ENCODE data around the gene ASAH2B.
"Not testable (repeated sequence)": the region's sequence is repeated elsewhere in the genome, so short reads cannot be mapped to it uniquely, and the experiment has no call there.

Gene ASAH2B

GRCh38 chr10:50739618-50740292 is at the start of gene ASAH2B:
ASAH2B (plus strand) TSS chr10:50739936; CDS start chr10:50745131, 5,195 bp downstream.
- peak; percentile 59 for DNase-seq (ENCODE audit: low spot score)
- peak; percentile 12 for TF ChIP-seq CTCF (IDR thresholded peaks at IDR 0.05; ENCODE audit: extremely low read depth, insufficient read depth, missing control alignments)
- in situ Hi-C loops (cut with MboI; ENCODE audit: low pct_unique_long_range_greater_than_20kb, low sequenced_read_pairs, unreplicated experiment), result no loop called here

DNA sequence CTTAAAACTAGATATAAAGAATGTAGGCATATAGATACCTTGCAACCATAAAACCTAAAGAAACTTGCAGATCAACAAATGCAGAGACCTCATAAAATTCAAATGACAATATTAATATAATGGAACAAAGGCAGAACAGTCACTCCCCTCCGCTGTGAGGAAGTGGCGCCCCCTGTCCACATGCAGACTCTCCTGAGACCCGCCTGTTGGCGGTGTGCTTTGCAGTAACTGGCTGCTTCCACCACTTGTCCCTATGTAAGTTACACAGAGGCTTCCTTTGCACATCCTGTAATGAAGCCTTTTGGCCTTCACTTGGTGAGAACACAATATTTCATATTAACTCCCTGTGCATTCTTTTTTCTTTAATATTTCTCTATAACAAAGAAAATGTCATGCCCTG is 41.9 kb upstream of the ASAH2B start:
- in situ Hi-C loops (cut with MboI; ENCODE audit: low pct_unique_long_range_greater_than_20kb, low sequenced_read_pairs, unreplicated experiment); DNase-seq (ENCODE audit: low spot score): not testable (repeated sequence)

DNA sequence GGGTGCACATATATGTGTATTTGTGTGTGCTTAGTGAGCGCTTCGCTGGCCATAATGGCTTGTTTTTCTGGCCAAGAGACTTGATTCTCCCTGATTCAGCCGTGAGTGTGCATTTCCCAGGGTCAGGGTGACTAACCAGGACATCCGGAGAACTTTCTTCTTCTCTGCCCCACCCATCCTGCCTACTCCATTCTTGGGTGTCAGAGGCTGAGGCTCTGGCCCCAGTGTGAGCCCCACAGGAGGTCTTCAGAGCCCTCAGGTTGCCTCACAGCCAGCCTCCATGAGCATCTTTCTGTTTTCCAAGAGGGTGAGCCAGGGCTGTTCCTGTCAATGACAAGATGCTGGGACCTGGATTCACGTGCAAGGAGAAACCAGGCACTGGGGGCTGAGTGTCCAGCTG is 37.8 kb upstream of the ASAH2B start:
- in situ Hi-C loops (cut with MboI; ENCODE audit: low pct_unique_long_range_greater_than_20kb, low sequenced_read_pairs, unreplicated experiment); DNase-seq (ENCODE audit: low spot score): not testable (repeated sequence)

- in situ Hi-C loops (cut with MboI; ENCODE audit: low pct_unique_long_range_greater_than_20kb, low sequenced_read_pairs, unreplicated experiment), result not testable (repeated sequence)
These were observed 36.7 kb upstream of the ASAH2B start for GRCh38 chr10:50702997-50703396.

DNA sequence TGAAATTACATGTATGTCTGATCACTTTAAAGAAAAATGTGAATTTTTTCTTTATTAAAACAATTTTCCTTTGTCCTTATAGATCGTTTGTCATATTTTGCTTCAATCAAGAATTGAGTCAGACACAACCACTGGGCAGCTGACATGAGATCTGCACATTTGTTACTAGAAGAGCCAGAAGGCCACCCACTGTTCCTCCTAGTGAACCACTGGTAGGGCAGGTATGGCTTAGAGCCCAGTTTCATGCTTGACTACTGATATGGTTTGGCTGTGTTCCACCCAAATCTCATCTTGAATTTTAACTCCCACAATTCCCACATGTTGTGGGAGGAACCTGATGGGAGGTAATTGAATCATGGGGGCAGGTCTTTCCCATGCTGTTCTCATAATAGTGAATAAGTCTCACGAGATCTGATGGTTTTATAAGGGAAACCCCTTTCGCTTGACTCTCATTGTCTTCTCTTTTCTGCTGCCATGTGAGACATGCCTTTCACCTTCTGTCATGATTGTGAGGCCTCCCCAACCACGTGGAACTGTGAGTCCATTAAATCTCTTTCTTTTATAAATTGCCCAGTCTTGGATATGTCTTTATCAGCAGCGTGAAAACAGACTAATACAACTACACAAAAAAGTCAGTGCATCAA is 35.2 kb upstream of the ASAH2B start:
- DNase-seq (ENCODE audit: low spot score); in situ Hi-C loops (cut with MboI; ENCODE audit: low pct_unique_long_range_greater_than_20kb, low sequenced_read_pairs, unreplicated experiment): not testable (repeated sequence)

More at GRCh38 chr10:50702997-50703396, 36.7 kb upstream of the ASAH2B start:
- DNase-seq (ENCODE audit: low spot score), result not testable (repeated sequence)

DNA sequence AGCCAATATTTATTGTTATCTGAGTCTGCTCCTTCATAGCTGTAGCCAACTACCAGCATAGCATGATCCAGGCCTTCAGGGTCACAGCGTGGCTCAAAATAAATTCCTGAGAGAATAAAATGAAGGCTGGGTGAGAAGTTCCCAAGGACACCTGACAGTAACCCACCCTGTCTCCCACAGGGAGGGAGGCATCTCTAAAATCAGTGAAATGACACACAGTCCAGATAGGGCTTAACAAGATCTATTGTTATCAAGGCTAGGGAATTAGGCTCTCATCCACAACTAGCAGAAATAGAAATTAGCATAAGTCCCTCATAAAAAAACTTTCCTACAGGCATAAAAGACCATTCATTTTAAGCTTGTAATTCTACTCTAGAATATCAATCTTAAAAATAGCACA is 33.7 kb upstream of the ASAH2B start:
- DNase-seq (ENCODE audit: low spot score); in situ Hi-C loops (cut with MboI; ENCODE audit: low pct_unique_long_range_greater_than_20kb, low sequenced_read_pairs, unreplicated experiment): not testable (repeated sequence)

GRCh38 chr10:50710241-50710640 is 29.5 kb upstream of the ASAH2B start:
- in situ Hi-C loops (cut with MboI; ENCODE audit: low pct_unique_long_range_greater_than_20kb, low sequenced_read_pairs, unreplicated experiment); DNase-seq (ENCODE audit: low spot score): not testable (repeated sequence)

DNA sequence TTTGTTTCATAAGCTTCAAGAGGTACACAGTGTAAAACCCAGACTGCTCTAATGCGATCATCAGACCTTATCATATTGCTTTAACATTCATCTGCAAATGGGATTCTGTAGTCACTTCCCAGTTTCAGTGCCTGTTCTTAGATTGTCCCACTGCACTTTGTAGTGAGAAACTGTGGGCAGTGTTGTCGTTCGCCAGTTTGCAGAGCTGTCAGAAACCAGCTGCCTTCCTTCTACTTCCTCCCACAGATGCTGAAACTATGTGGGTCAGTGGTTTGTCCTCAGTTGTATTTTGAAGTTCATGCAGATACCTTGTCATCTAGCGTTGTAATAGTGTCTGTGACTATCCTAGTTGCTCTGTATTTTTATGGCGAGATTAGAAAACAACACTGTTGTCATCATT is 15.9 kb upstream of the ASAH2B start:
- DNase-seq (ENCODE audit: low spot score); in situ Hi-C loops (cut with MboI; ENCODE audit: low pct_unique_long_range_greater_than_20kb, low sequenced_read_pairs, unreplicated experiment): not testable (repeated sequence)

DNA sequence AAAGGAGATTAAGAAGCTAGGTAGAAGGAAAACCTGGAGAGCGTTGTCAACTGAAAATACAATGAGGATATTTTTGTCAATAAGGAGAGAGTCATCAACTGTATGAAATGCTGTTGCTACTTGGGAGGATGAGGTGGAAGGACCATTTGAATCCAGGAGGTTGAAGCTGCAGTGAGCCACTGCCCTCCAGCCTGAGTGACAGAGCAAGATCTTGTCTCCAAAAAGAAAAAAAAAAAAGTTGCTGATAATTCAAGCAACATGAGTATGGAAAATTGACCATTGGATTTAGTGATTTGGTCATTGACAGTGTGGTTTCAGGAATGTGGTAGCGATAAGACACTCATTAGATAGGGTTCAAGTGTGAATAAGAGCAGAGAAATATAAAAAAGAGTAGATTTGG is 11.6 kb upstream of the ASAH2B start:
- in situ Hi-C loops (cut with MboI; ENCODE audit: low pct_unique_long_range_greater_than_20kb, low sequenced_read_pairs, unreplicated experiment); DNase-seq (ENCODE audit: low spot score): not testable (repeated sequence)

GRCh38 chr10:50738987-50739617 is 634 bp upstream of the ASAH2B start:
- DNase-seq (ENCODE audit: low spot score); in situ Hi-C loops (cut with MboI; ENCODE audit: low pct_unique_long_range_greater_than_20kb, low sequenced_read_pairs, unreplicated experiment): not testable (repeated sequence)

GRCh38 chr10:50740293-50740648 is 535 bp downstream of the ASAH2B start:
- no peak for DNase-seq (ENCODE audit: low spot score)
- TF ChIP-seq CTCF (IDR thresholded peaks at IDR 0.05; ENCODE audit: extremely low read depth, insufficient read depth, missing control alignments), result no peak
- in situ Hi-C loops (cut with MboI; ENCODE audit: low pct_unique_long_range_greater_than_20kb, low sequenced_read_pairs, unreplicated experiment), result no loop called here

DNA sequence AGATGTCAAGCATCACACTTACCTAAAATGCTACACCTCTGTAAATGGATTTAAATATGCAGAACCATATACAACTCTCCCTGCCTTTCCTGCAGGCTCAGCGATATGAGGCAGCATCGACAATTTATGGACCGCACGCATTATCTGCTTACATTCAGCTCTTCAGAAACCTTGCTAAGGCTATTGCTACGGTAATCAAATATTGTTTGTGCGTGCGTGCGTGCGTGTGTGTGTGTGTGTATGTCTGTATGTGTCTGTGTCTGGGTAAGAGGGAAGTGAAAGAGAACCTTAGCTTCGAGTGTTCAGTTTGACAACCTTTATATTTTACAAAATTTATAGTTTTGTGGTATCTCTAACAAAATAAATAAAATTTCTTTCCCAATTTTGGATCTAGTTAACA is 3.1 kb downstream of the ASAH2B start:
- in situ Hi-C loops (cut with MboI; ENCODE audit: low pct_unique_long_range_greater_than_20kb, low sequenced_read_pairs, unreplicated experiment); DNase-seq (ENCODE audit: low spot score): not testable (repeated sequence)

DNA sequence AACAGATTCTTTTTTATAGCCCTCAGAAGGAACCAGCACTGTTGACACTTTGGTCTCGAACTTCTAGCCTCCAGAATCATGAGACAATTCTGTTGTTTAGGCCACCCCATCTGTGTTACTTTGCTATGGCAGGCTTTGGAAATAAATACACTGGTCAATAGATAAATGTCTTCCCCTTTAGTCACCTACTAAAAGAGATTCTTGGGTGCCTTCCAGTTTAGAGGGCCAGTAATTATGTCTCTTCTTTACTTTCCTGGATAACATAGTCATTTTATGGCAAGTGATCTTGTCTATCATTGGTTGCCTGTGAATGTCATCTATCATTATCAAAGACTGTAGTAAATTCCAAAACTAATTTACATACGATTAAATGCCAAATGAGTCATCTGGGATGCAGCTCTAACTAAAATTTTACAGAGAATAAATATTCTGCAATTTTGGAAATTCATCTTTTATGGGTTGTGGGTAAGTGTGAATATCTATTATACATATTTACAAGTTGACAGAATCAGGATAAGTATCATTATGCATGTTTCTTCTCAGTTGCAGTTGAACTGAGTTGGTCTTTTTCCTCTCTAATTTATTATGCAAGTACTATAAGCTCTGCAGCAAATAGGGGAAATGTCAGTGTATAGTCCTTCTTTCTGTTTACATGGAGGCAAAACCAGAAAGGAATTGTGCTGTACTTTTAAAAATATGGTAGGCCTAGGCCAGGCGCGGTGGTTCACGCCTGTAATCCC is 27.2 kb downstream of the ASAH2B start:
- in situ Hi-C loops (cut with MboI; ENCODE audit: low pct_unique_long_range_greater_than_20kb, low sequenced_read_pairs, unreplicated experiment), result loop anchor here (25.0 kb wide), 1 partner anchor 605 kb away; no protein-coding TSS in a partner anchor

DNA sequence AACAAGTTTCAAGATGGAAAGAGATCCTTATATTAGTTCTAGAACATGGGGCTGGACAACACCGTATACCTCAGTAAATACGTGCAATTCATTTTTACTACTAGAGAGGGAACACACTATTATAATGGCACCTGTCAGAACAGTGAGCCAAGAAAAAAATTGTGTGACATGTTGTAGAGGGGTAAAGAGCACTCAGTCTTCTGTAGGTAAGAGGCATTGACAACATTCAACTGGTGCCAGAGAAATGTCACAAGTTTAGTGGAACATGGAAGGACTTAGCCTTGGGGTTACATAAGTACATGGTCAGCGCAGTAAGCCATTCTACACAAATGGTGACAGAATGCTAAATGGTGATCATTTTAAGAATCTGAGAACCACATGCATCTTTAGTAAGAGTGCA is 32.3 kb downstream of the ASAH2B start:
- not testable (repeated sequence) for DNase-seq (ENCODE audit: low spot score)
- in situ Hi-C loops (cut with MboI; ENCODE audit: low pct_unique_long_range_greater_than_20kb, low sequenced_read_pairs, unreplicated experiment), result loop anchor here (25.0 kb wide), 1 partner anchor 610 kb away; no protein-coding TSS in a partner anchor

More for the DNA sequence above, 27.2 kb downstream of the ASAH2B start:
- not testable (repeated sequence) for DNase-seq (ENCODE audit: low spot score)

- in situ Hi-C loops (cut with MboI; ENCODE audit: low pct_unique_long_range_greater_than_20kb, low sequenced_read_pairs, unreplicated experiment), result loop anchor here (25.0 kb wide), 1 partner anchor 613 kb away; no protein-coding TSS in a partner anchor
These were observed 35.1 kb downstream of the ASAH2B start for GRCh38 chr10:50774868-50775267.

More at GRCh38 chr10:50774868-50775267, 35.1 kb downstream of the ASAH2B start:
- not testable (repeated sequence) for DNase-seq (ENCODE audit: low spot score)

Measured in GM13977 (cell line).